Colonic mucosa (tissue), 4 donors: Measurements from ENCODE around the gene ARVCF. TPM values are rescaled to one million over a fixed set of nuclear protein-coding genes. Genes with fewer than 3 reads are reported as not detected.

ENCODE experiments used
- DNase-seq: peaks from one replicate; pipeline ENCODE4 v3.0.0-alpha.2; 2020
- H3K27ac ChIP-seq: fragments of 200-600 bp; one replicate; pipeline ENCODE4 v1.8.0; 2021
- H3K27me3 ChIP-seq: fragments of 200-600 bp; one replicate; pipeline ENCODE4 v1.8.0; 2021
- H3K36me3 ChIP-seq: fragments of 200-600 bp; one replicate; pipeline ENCODE4 v1.8.0; 2021
- H3K4me1 ChIP-seq: fragments of 200-600 bp; one replicate; pipeline ENCODE4 v1.8.0; 2021; ENCODE audit warnings: mild to moderate bottlenecking
- H3K4me3 ChIP-seq: fragments of 200-600 bp; one replicate; pipeline ENCODE4 v1.8.0; 2021
- H3K9ac ChIP-seq, 2 donors: one replicate each; pipeline ENCODE4 v1.7.0; 2013; ENCODE audit warnings: control low read depth in 2 of 2, low read depth in 2 of 2, low read length in 2 of 2
- H3K9me3 ChIP-seq: fragments of 200-600 bp; one replicate; pipeline ENCODE4 v1.8.0; 2021
- CTCF ChIP-seq: fragments of 200-600 bp; IDR thresholded peaks from one replicate; pipeline ENCODE4 v1.8.0; 2022; ENCODE audit warnings: antibody characterized with exemption, mild to moderate bottlenecking
- intact Hi-C: fragments of 100-400 bp; cut with DNase I; formaldehyde crosslinking; loops from one replicate; pipeline ENCODE4 v1.14.1; 2022
- total RNA-seq, 2 donors: library from RNA; stranded (reverse); fragmentation: NEBNext Ultra II Directional in 1 of 2; extraction: Animal tissue kit (Norgen Biotek cat#: 25700) in 1 of 2; gene quantifications; one replicate each; pipeline ENCODE4 v1.2.1, GENCODE V29; 2021
- donor health status: healthy.
- donor health status: DM: no; HTN: no; CAD: no.
- donor health status: DM: no; HTN: no; CAD: no.

Gene ARVCF
- total RNA-seq, 2 donors from 2014 or later, result 11.7 to 18.5 TPM

GRCh38 chr22:20010307-20011122 is 6.1 kb downstream of the ARVCF start:
- intact Hi-C loops, result no loop called here
- no peaks in the 10 kb centered on the region for H3K9me3 ChIP-seq
- H3K4me3 ChIP-seq, result no peak overlapping the region
- DNase-seq, result no peak
- no peaks in the 10 kb centered on the region for H3K36me3 ChIP-seq
- no peaks in the 10 kb centered on the region for H3K27me3 ChIP-seq
- no peaks in the 10 kb centered on the region for H3K4me1 ChIP-seq
- H3K27ac ChIP-seq, result no peak overlapping the region
- no peak overlapping the region for H3K9ac ChIP-seq
- no peak for TF ChIP-seq CTCF

GRCh38 chr22:20009582-20010306 is 6.9 kb downstream of the ARVCF start:
- Histone ChIP-seq H3K27me3 (no peaks in the 10 kb centered on the region), H3K36me3 (no peaks in the 10 kb centered on the region), H3K4me1 (no peaks in the 10 kb centered on the region), H3K9ac (no peak overlapping the region), H3K27ac (no peak overlapping the region), H3K4me3 (no peak overlapping the region), H3K9me3 (no peaks in the 10 kb centered on the region)
- intact Hi-C loops, result no loop called here
- no peak for TF ChIP-seq CTCF
- no peak for DNase-seq

- TF ChIP-seq CTCF, result no peak
- H3K9ac ChIP-seq, result no peak overlapping the region
- H3K27me3 ChIP-seq, result no peaks in the 10 kb centered on the region
- H3K27ac ChIP-seq, result no peak overlapping the region
- no peak for DNase-seq
- intact Hi-C loops, result no loop called here
- H3K9me3 ChIP-seq, result no peaks in the 10 kb centered on the region
- H3K4me1 ChIP-seq, result no peaks in the 10 kb centered on the region
- no peak overlapping the region for H3K4me3 ChIP-seq
- no peaks in the 10 kb centered on the region for H3K36me3 ChIP-seq
Observed at GRCh38 chr22:20009018-20009491, 7.6 kb downstream of the ARVCF start.

GRCh38 chr22:20008221-20008995 is 8.2 kb downstream of the ARVCF start:
- Histone ChIP-seq H3K4me3 (no peak overlapping the region), H3K36me3 (no peaks in the 10 kb centered on the region), H3K27ac (no peak overlapping the region), H3K9ac (no peak overlapping the region), H3K4me1 (no peaks in the 10 kb centered on the region), H3K9me3 (no peaks in the 10 kb centered on the region), H3K27me3 (no peaks in the 10 kb centered on the region)
- intact Hi-C loops, result no loop called here
- DNase-seq, result no peak
- TF ChIP-seq CTCF, result no peak

GRCh38 chr22:20004464-20004863 is 12.2 kb downstream of the ARVCF start:
- Histone ChIP-seq H3K4me1 (no peaks in the 10 kb centered on the region), H3K36me3 (no peaks in the 10 kb centered on the region), H3K27me3 (no peaks in the 10 kb centered on the region), H3K4me3 (no peak overlapping the region), H3K9ac (no peak overlapping the region), H3K27ac (no peak overlapping the region), H3K9me3 (no peaks in the 10 kb centered on the region)
- TF ChIP-seq CTCF, result no peak
- no peak for DNase-seq
- intact Hi-C loops, result no loop called here
